GM19468 (cell line): Measurements from ENCODE around the gene DCAF11.
A peak's percentile ranks its signal among the peaks of the same experiment; 100 is the strongest.

ENCODE experiments used
- ATAC-seq: cut with Tn5 transposase; IDR thresholded peaks from one replicate; pipeline ENCODE4 v1.9.1; 2021; ENCODE audit warnings: mild to moderate bottlenecking, moderate library complexity, moderate number of reproducible peaks; ENCODE audit not compliant: unreplicated experiment; ENCODE audit errors: extremely low read depth

DCAF11 gene

DNA sequence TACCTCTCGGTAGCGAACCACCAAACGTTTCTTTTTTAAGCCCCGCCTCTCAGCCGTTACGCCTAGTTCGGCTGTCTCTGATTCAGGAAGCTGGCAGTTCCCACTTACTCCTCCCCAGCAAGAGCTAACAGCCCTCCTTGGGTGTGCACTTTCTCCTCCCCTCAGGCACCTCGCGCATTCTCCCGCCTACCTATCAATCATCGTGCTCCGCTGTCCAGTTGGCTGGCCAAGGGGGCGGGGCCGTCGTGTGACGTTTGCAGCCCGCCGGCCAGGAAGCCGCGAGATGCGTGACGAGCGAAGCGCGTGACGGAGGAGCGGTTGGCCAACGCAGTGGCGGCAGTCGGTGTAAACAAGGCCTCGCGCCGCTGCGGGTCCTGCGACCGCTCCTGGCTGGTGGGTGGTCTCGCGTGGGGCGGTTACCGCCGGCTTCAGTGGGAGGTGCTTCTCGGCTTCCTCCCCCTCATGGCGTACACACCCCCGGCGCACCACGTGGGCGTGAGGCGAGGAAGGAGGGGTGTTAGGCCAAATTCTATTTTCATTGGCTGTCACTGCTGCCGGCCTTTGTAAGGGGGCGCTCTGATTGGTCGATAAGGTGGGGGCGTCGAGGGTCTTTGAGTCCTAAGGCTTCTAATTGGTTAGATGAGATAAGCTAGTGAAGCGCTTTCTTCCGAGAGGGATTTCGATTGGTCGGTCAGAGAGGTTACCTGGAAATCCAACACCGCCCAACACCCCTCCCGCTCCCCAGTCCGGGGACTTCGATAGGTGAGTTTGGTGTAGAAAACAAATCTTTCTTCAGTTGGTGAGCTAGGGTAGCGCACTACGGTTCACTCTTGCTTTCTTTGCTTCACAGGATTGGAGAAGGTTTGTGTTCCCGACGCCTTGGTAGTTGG, at the start of gene DCAF11, which contains the start of gene NRL:
TSS of gene DCAF11 (plus strand) at position 246 of the 890 bp plus-strand sequence. CDS start 818 bp downstream, outside the sequence.
TSS of gene NRL (minus strand) at position 418 of the 890 bp plus-strand sequence. CDS start 32,101 bp downstream, outside the sequence.
- peak; percentile 85 for ATAC-seq

GRCh38 chr14:24064856-24065255, 49.7 kb upstream of the DCAF11 start:
- ATAC-seq, result no peak

DNA sequence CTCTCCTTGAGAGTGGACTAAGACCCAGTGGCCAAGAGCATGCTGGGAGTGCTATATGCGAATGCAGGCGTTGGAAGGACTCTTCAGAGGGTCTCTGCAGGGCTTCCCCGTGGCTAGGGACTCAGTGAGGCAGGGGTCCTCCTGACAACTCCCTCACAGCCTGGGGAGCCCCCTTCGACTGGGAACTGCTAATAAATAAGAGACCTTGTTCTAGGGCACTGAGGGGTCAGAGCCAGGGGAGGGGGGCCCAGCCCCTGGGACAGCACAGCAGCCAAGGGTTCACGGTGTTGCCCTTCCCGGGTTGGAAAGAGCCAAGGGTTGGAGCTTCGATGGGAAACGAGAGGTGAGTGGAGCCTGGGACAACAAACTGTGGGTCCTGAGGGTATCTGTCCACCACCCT, 49.2 kb upstream of the DCAF11 start:
- ATAC-seq, result no peak

DNA sequence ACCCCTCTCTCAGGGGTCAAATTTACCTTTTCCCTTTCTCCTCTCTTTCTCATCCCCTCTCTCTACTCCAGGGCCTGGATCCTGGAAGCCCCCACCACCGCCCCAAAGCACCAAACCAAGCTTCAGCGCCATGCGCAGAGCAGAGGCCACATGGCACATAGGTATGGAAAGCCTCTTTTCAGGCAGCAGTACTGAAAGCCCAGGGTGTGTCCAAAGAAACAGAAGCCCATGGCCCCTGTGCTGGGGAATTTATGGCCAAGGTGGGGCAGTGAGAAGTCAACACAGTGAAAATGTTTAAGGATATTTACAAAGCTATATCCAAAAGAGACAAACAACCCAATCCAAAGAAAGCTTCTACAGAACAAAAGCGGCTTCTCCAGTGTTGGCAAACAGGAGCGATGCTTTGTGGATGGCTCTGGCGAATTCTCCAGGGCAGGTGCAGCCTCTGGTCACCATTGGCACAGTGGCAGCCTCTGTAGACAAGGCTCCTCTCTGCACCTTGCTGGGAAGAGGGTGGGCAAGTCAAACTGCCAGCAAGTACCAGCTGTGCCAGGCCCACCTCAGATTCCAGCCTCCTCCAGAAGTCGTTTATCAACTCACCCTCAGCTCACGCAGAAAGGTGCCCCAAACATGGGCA, 48.0 kb upstream of the DCAF11 start:
- ATAC-seq, result no peak

DNA sequence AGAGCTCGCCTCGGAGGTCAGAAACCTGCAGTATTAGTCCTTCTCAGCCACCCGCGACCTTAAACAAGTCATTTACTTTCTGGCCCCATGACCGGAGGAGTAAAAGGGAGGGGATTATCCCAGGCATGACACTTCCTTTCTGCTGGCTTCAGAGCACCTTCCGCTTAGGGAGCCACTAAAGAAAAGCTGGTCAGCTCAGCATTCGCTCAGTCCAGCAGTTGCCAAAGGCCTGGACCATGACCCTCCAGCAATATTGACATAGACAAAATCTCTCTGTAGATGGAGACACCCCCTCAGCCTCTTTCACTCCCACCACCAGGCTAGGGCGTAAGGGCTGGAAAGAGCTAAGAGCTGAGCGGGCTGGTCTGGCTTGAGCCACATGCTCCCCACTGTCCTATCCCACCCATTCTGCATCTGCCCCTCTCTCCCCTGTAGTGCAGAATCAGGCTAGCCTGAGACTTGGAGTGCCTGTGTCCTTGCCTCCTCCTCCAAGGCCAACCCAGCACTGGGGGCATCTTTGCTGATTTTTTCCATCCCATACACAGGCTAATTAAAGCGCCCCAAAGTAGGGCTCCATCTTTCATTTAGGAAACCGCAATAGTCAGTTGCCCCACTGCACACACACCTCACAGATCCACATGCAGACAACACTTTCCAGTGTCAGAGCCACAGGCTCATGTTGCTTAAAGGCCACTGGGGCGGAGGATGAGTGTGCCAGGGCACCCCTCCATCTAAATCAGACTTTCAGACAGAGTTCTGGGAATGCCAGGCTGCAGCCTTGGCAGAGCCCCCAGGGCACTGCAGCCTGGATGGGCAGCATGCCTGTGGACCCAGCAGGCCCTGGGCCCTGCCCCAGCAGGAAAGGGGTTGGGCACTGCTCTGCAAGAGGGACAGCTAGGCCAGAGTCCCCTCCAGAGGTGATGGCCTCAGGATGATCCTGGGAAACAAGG, 47.2 kb upstream of the DCAF11 start:
- ATAC-seq, result no peak

- ATAC-seq, result no peak
Observed at GRCh38 chr14:24068711-24069410, 45.7 kb upstream of the DCAF11 start.

DNA sequence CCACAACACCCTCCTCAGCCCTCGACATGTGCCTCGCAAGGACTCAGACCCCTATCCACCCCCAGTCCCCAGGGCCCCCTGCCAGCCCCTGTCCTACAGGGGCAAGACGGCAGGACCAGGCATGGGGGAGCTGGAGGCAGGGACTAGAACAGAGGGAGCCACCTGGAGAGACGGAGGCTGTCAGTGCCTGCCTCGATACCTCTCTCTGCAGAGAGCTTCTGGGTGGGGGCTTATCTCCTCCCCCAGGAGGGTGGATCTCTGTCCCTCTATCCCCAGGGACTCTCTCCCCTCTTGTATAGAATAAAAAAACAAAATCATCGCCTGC, 45.2 kb upstream of the DCAF11 start:
- no peak for ATAC-seq

DNA sequence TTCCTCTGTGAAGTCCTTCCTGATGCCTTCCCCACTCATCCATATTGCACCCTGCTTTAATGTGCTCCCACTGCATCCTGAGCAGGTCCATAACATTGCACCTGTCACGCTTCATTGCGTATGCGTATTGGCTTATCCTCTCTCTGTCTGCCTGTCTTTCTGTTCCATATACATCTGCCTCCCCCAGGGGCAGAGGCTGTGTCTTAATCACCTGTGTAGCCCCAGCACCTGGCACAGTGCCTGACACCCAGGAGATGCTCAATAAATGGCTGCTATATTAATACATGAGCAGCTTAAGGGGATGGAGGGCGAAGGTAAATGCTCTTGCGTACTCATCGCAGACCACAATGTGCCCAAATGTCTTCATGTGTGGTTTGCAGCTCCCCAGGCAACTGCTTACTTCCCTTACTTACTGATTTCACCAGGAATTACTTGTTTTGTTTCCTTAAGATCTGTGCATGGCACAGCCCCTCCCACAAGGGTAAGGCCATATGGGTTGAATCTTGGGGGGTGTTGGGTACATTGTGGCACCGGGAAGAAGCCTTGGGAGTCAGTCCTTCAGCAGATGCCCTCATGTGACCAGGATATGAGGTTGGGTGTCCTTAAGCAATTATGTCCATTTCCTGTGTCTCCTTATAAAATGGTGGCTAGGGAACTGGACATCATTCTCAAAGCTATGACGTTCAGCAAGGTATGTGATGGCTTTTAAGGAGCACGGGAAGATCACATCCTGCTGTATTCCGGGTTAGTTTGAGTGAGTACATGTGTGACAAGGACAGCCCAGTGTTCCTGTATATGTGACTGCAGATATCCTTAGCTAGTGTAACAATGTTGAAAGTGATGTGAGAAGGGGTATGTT, 44.1 kb upstream of the DCAF11 start:
- ATAC-seq, result no peak

DNA sequence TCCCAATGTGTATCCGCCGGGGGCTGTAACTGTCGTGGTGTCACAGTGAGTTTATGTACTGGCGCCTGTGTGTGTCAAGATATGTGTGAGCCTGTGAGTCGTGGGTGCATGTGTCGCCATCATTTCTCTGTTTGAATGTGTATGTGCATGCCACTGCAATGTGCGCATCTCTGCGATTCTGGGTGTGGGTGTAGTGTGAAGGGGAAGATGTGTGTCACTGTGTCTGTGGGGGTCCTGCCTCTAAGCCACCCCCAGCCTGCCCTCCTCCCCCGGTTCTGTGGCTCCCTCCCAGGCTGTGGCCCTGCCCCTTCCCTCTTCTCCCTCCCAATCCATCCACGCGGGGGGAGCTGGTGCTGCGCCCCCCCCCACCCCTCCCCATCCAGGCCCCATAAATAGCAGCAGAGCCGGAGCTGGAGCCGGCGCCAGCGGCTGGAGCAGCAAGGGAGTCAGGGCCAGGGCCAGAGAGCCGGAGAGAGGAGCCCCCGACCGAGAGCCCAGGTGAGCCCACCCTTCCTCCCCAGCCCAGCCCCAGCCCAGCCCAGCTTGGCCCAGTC, 43.4 kb upstream of the DCAF11 start, which contains the start of gene CPNE6:
TSS of gene CPNE6 (plus strand) at position 419 of the 554 bp plus-strand sequence. CDS start 1,375 bp downstream, outside the sequence.
- ATAC-seq, result no peak

- no peak for ATAC-seq
Observed at GRCh38 chr14:24071836-24072430, 42.6 kb upstream of the DCAF11 start.

DNA sequence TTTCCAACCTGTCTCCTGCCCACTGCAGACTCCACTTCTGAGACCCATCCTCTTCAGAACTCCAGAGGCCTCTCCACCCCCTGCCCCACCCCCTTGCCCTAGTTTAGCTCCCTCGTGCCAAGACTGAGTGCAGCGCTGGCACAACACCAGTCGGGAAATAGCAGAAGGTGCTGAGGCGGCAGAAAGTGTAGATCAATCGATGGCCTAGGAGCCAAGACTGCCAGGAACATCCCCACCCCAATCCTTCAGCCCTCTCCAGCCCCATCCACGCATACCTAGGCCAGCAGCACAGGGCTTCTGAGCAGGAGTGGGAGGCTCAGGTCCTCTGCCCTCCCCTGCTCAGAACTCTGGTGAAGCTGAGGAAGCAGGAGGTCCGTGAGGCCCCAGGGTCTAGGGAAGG, 42.1 kb upstream of the DCAF11 start:
- ATAC-seq, result no peak

GRCh38 chr14:24072881-24073877, 41.4 kb upstream of the DCAF11 start:
- ATAC-seq, result no peak

DNA sequence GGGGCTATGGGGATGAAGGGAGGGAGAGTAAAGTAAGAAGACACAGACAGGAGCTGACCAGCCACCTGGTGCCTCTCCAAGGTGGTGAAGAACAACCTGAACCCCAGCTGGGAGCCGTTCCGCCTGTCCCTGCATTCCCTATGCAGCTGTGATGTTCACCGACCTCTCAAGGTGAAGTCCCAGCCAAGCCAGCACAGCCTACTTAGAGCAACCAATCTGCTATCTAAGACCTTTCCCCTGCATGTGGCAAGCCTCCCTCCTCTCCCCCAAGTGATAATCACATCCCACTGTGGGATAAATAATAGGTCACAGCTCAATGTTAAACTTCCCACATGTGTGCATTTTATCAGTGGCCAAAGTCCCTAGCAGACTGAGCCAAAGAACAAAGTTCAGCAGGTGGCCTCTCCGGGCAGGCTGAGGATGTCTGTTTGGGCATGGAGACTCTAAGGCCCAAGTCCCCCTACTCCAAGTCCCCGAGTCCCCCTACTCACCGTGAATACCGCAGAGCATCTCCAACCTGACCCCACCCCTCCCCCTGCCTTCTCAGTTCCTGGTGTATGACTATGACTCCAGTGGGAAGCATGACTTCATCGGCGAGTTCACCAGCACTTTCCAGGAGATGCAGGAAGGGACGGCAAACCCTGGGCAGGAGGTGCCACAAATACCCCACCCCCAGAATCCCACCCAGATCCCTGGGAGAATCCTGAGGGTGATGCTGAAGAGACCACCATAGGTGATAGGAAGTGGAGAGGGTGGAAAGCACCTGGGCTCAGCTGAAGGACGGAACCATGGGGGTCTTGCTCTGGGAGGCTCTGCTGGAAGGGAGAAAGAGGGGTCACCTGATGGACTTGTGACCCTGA, 39.7 kb upstream of the DCAF11 start:
- no peak for ATAC-seq

DNA sequence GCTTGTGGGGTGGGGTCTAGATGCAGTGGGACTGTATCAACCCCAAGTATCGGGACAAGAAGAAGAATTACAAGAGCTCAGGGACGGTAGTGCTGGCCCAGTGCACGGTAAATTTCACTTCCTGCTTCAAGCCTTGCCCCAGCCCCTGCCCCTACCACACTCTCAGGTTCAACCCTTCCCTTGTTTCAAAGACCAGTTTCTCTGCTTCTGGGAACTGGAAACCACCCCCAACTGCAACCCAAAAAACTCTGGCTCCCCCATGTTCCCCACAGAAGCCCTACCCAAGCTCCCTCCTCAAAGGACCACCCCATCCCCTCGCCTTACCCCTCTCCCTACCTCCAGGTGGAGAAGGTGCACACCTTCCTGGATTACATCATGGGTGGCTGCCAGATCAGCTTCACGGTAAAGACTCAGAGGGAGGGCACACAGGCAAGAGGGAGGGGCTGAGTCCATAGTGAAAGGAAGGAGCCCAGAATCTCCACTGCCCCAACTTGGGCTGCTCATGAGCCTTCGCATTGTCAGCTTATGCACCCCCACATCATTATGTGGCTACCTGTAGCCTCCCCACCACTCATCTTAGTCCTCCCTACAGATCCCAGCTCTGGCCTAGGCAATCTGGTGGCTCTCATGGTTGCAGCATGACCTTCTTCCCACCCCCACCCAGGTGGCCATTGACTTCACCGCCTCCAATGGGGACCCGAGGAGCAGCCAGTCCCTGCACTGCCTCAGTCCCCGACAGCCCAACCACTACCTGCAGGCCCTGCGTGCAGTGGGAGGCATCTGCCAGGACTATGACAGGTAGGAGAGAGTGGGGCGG, 38.9 kb upstream of the DCAF11 start:
- ATAC-seq, result no peak

DNA sequence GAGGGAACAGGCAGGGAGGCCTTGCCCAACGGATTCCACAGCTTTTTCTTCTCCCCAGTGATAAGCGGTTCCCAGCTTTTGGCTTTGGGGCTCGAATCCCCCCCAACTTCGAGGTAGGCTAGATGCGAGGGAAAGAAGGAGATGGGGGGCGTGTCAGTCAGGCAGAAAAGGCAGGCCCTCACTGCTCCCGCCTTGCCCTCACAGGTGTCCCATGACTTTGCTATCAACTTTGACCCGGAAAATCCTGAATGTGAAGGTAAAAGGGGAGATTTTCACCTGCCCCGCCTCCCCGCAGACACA, 38.3 kb upstream of the DCAF11 start:
- no peak for ATAC-seq
